ENCODE measurements around the gene DAAM2. TPM values are rescaled to one million over a fixed set of nuclear protein-coding genes. Genes with fewer than 3 reads are reported as not detected.

Gene DAAM2
- polyA plus RNA-seq, 4 donors = 22.7 to 27.7 (median 26.0) TPM

- DNase-seq (ENCODE audit: low read depth in 4 of 4, low spot score in 3 of 4) = no peak
Observed at GRCh38 chr6:39945626-39946025, 153.4 kb downstream of the DAAM2 start.

GRCh38 chr6:39947611-39948068 lies 155.5 kb downstream of the DAAM2 start:
- DNase-seq (ENCODE audit: low read depth in 4 of 4, low spot score in 3 of 4) = no peak

- no peak for DNase-seq (ENCODE audit: low read depth in 4 of 4, low spot score in 3 of 4)
Observed at GRCh38 chr6:39948199-39948791, 156.1 kb downstream of the DAAM2 start.

- no peak for DNase-seq (ENCODE audit: low read depth in 4 of 4, low spot score in 3 of 4)
Observed at GRCh38 chr6:39950125-39950720, 158.0 kb downstream of the DAAM2 start.

GRCh38 chr6:39951191-39951590 lies 159.0 kb downstream of the DAAM2 start:
- DNase-seq (ENCODE audit: low read depth in 4 of 4, low spot score in 3 of 4) = no peak

- no peak for DNase-seq (ENCODE audit: low read depth in 4 of 4, low spot score in 3 of 4)
Observed at GRCh38 chr6:39951716-39952115, 159.5 kb downstream of the DAAM2 start.

- no peak for DNase-seq (ENCODE audit: low read depth in 4 of 4, low spot score in 3 of 4)
Observed at GRCh38 chr6:39952167-39952566, 160.0 kb downstream of the DAAM2 start.

GRCh38 chr6:39953076-39953618 lies 161.0 kb downstream of the DAAM2 start:
- no peak for DNase-seq (ENCODE audit: low read depth in 4 of 4, low spot score in 3 of 4)

Other genes starting within 250 kb of the DAAM2 start
- gene KIF6, start 67.0 kb upstream of the DAAM2 start, polyA plus RNA-seq (ENCODE audit: insufficient read length in 4 of 4) = 1 to 10 TPM; 3.8 to 4.6 (median 4.0) TPM
- 10 to 100 TPM; 11.4 to 14.5 (median 12.9) TPM for gene MOCS1, start 142.1 kb downstream of the DAAM2 start, polyA plus RNA-seq (ENCODE audit: insufficient read length in 4 of 4)

All from right renal pelvis (tissue), 4 donors.